ENCODE measurements around the gene GCNT4. TPM values are rescaled to one million over a fixed set of nuclear protein-coding genes. Genes with fewer than 3 reads are reported as not detected.
A peak's percentile ranks its signal among the peaks of the same experiment; 100 is the strongest.

Gene GCNT4
- total RNA-seq, 4 donors from 2014 or later = 1.1 to 2.8 (median 1.7) TPM

GRCh38 chr5:75058986-75059535 is 6.7 kb upstream of the GCNT4 start:
- DNase-seq = no peak
- Histone ChIP-seq H3K36me3 (no peaks in the 10 kb centered on the region), H3K27ac (no peak overlapping the region), H3K4me1 (peaks cover 0 to 10% of the 10 kb centered on the region in 2 donors), H3K9me3 (no peaks in the 10 kb centered on the region), H3K4me3 (no peak overlapping the region), H3K27me3 (no peaks in the 10 kb centered on the region)
- in situ Hi-C loops (cut with MboI; ENCODE audit: low sequenced_read_pairs in 4 of 4) = no loop called here
- TF ChIP-seq POLR2A (IDR thresholded peaks at IDR 0.05) = no peak
- TF ChIP-seq, protein P1, sequence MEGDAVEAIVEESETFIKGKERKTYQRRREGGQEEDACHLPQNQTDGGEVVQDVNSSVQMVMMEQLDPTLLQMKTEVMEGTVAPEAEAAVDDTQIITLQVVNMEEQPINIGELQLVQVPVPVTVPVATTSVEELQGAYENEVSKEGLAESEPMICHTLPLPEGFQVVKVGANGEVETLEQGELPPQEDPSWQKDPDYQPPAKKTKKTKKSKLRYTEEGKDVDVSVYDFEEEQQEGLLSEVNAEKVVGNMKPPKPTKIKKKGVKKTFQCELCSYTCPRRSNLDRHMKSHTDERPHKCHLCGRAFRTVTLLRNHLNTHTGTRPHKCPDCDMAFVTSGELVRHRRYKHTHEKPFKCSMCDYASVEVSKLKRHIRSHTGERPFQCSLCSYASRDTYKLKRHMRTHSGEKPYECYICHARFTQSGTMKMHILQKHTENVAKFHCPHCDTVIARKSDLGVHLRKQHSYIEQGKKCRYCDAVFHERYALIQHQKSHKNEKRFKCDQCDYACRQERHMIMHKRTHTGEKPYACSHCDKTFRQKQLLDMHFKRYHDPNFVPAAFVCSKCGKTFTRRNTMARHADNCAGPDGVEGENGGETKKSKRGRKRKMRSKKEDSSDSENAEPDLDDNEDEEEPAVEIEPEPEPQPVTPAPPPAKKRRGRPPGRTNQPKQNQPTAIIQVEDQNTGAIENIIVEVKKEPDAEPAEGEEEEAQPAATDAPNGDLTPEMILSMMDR (IDR thresholded peaks at IDR 0.05 in 4 of 5, conservative IDR thresholded peaks at IDR 0.05 in 1 of 5) = no peak
- intact Hi-C loops (cut with DNase I; ENCODE audit: low total_unique reads) = loop anchor here (10.0 kb wide), 1 partner anchor 1494 kb away; the partner anchor contains the start of genes ANKRA2 and UTP15
- no peak for ATAC-seq

DNA sequence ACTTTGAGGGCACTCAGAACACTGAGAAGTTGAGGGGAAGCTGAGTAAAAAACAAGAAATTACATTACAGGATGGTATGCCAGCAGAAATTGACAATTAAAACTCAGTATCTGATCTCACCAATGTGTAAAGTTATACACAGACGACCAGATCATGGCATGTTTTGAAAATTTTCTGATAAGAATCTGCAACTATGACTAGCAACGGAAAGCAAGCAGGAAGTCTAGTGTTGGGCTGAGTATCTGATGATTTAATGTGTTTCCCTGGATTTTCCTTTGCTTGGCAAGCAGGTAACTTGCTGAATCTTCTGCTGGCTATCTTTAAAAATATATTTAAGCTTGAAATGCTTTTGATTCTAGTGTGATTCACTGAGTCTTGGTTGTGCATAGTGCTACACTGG is 5.2 kb upstream of the GCNT4 start:
- ATAC-seq (no peak), DNase-seq (no peak)
- no peak overlapping the region for H3K4me3 ChIP-seq
- H3K9me3 ChIP-seq = no peaks in the 10 kb centered on the region
- in situ Hi-C loops (cut with MboI; ENCODE audit: low sequenced_read_pairs in 4 of 4) = no loop called here
- TF ChIP-seq, protein P1 (IDR thresholded peaks at IDR 0.05 in 4 of 5, conservative IDR thresholded peaks at IDR 0.05 in 1 of 5) = no peak
- TF ChIP-seq POLR2A (IDR thresholded peaks at IDR 0.05) = no peak
- intact Hi-C loops (cut with DNase I; ENCODE audit: low total_unique reads) = loop anchor here (10.0 kb wide), 1 partner anchor 1493 kb away; the partner anchor contains the start of genes ANKRA2 and UTP15
- peaks cover 0 to 10% of the 10 kb centered on the region in 2 donors for H3K4me1 ChIP-seq
- H3K36me3 ChIP-seq = no peaks in the 10 kb centered on the region
- no peak overlapping the region for H3K27ac ChIP-seq
- H3K27me3 ChIP-seq = no peaks in the 10 kb centered on the region

DNA sequence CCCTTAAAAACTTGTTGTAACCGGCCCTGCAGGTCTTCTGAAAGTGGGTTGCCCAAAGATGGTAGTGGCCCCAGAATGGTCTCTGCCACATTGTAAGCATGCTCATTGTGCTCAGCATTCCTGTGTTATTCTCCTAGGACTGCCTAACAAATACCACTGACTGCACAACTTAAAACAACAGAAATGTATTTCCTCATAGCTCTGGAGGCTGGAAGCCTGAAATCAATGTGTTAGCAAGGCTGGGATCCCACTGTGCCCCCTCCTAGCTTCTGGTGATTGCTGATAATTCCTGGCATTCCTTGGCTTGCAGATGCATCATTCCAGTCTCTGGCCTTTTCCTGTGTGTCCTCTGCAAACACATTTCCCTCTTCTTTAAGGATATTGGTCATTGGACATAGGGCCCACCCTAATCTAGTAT is 3.4 kb upstream of the GCNT4 start:
- Histone ChIP-seq H3K27me3 (no peaks in the 10 kb centered on the region), H3K27ac (no peak overlapping the region), H3K4me1 (peaks cover 11 to 15% of the 10 kb centered on the region in 2 donors), H3K9me3 (no peaks in the 10 kb centered on the region), H3K4me3 (no peak overlapping the region), H3K36me3 (no peaks in the 10 kb centered on the region)
- TF ChIP-seq POLR2A (IDR thresholded peaks at IDR 0.05) = no peak
- TF ChIP-seq, protein P1 (IDR thresholded peaks at IDR 0.05 in 4 of 5, conservative IDR thresholded peaks at IDR 0.05 in 1 of 5) = no peak
- in situ Hi-C loops (cut with MboI; ENCODE audit: low sequenced_read_pairs in 4 of 4) (no loop called here), intact Hi-C loops (cut with DNase I; ENCODE audit: low total_unique reads) (loop anchor here (10.0 kb wide), 1 partner anchor 1491 kb away; the partner anchor contains the start of genes ANKRA2 and UTP15)
- ATAC-seq (no peak), DNase-seq (no peak)

DNA sequence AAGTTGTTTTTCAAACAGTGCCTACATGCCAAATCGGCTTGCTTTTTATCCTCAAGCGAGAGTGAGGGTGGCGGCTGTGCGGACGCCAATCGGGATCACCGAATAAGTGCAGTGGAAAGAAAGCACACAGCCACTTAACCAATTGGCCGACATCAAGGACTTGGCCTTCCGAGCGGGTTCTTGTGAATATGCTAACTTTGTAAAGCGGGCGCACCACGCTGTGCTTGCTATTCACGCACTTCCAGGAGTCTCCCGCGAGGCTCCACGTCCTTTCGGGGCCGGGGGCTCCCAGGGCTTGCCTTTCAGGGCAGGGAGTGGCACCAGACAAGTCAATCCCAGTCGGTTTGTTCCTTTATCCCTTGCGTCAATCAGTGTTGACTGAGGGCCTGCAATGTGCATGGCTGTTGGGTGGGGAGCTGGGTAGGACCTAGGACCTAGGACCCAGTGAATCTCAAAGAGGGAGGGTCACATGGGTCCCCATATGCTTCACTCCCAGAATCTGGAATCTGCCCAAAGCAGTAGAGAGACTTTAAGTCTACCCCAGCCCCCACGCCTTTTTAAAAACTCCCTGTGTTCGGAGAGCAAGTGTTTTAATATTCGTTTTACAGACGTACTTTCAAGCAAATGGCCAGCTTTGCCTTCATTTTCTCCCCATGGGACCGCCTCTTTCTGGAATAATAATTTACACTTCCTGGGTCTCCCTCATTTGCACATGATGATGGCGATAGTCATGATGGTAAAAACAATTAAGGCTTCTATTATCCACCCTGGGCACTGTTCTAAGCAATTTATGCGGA is 2.0 kb upstream of the GCNT4 start:
- Histone ChIP-seq H3K4me3 (peak overlapping the region; percentile 74 to 86 (median 77)), H3K4me1 (peaks cover 11 to 15% of the 10 kb centered on the region in 2 donors), H3K9me3 (no peaks in the 10 kb centered on the region), H3K27ac (peak overlapping the region; percentile 75 to 87 (median 86)), H3K36me3 (no peaks in the 10 kb centered on the region), H3K27me3 (no peaks in the 10 kb centered on the region)
- in situ Hi-C loops (cut with MboI; ENCODE audit: low sequenced_read_pairs in 4 of 4) (no loop called here), intact Hi-C loops (cut with DNase I; ENCODE audit: low total_unique reads) (loop anchor here (10.0 kb wide), 1 partner anchor 1490 kb away; the partner anchor contains the start of genes ANKRA2 and UTP15)
- DNase-seq (peak in 1 of 2 donors; percentile 13), ATAC-seq (peak in 1 of 2 donors; percentile 24)
- TF ChIP-seq, protein P1 (IDR thresholded peaks at IDR 0.05 in 4 of 5, conservative IDR thresholded peaks at IDR 0.05 in 1 of 5) = no peak
- no peak for TF ChIP-seq POLR2A (IDR thresholded peaks at IDR 0.05)

Data from gastrocnemius medialis (tissue), 4 donors.